Neuronal stem cell (in vitro differentiated cells): Measurements from ENCODE around the gene PNPLA7.

Experiments used
- DNase-seq: peaks from one replicate; pipeline ENCODE4 v3.0.0-alpha.2; 2013; ENCODE audit warnings: low spot score
- H2AFZ ChIP-seq: one replicate; pipeline ENCODE4 v1.6.1; 2013; ENCODE audit warnings: mild to moderate bottlenecking, low read length, inconsistent platforms
- H2AK5ac ChIP-seq: 2 replicates; pipeline ENCODE4 v1.6.1; 2013; ENCODE audit warnings: low read depth, mild to moderate bottlenecking, inconsistent platforms, low read length, moderate library complexity, mixed read lengths
- H2BK120ac ChIP-seq: 2 replicates; pipeline ENCODE4 v1.6.1; 2013; ENCODE audit warnings: low read depth, mild to moderate bottlenecking, inconsistent platforms, low read length, moderate library complexity, mixed read lengths
- H2BK12ac ChIP-seq: one replicate; pipeline ENCODE4 v1.6.1; 2013; ENCODE audit warnings: low read length, inconsistent platforms
- H2BK15ac ChIP-seq: 2 replicates; pipeline ENCODE4 v1.6.1; 2013; ENCODE audit warnings: mild to moderate bottlenecking, low read length, inconsistent platforms, mixed read lengths
- H2BK5ac ChIP-seq: one replicate; pipeline ENCODE4 v1.6.1; 2013; ENCODE audit warnings: inconsistent platforms, mild to moderate bottlenecking, low read length, moderate library complexity
- H3K14ac ChIP-seq: one replicate; pipeline ENCODE4 v1.6.1; 2013; ENCODE audit warnings: low read length, inconsistent platforms
- H3K18ac ChIP-seq: 2 replicates; pipeline ENCODE4 v1.6.1; 2013; ENCODE audit warnings: low read length, inconsistent platforms
- H3K23ac ChIP-seq: 2 replicates; pipeline ENCODE4 v1.6.1; 2013; ENCODE audit warnings: low read depth, mild to moderate bottlenecking, mixed read lengths, low read length, inconsistent platforms; ENCODE audit not compliant: poor library complexity
- H3K27ac ChIP-seq: replicated peaks from 3 replicates; pipeline ENCODE4 v1.5.1; 2013; ENCODE audit warnings: low read length, inconsistent platforms
- H3K27me3 ChIP-seq, 3 experiments: 2 replicates each; pipeline ENCODE4 v1.6.1; 2013; ENCODE audit warnings: low read length in 3 of 3, mild to moderate bottlenecking in 2 of 3, inconsistent platforms in 1 of 3, low read depth in 1 of 3, mixed read lengths in 1 of 3, moderate library complexity in 1 of 3; ENCODE audit not compliant: control insufficient read depth in 3 of 3, insufficient read depth in 3 of 3
- H3K36me3 ChIP-seq, 2 donors: replicated peaks in 1 of 2; 2 replicates each; pipeline ENCODE4 v1.6.1; 2013; ENCODE audit warnings: low read length in 2 of 2; ENCODE audit not compliant: control insufficient read depth in 2 of 2, insufficient read depth in 2 of 2
- H3K4ac ChIP-seq: 2 replicates; pipeline ENCODE4 v1.6.1; 2013; ENCODE audit warnings: inconsistent platforms, mild to moderate bottlenecking, low read length, moderate library complexity
- H3K4me1 ChIP-seq, 2 donors: 1 replicate in 1 of 2; 2 replicates in 1 of 2; pipeline ENCODE4 v1.6.1; 2013; ENCODE audit warnings: low read length in 2 of 2, low read depth in 1 of 2; ENCODE audit not compliant: control insufficient read depth in 2 of 2, insufficient read depth in 1 of 2
- H3K4me2 ChIP-seq: one replicate; pipeline ENCODE4 v1.6.1; 2013; ENCODE audit warnings: mild to moderate bottlenecking, low read length, inconsistent platforms; ENCODE audit not compliant: insufficient read depth, poor library complexity, severe bottlenecking
- H3K4me3 ChIP-seq, 2 donors: 2 replicates each; pipeline ENCODE4 v1.5.1; 2013; ENCODE audit warnings: low read length in 2 of 2, mild to moderate bottlenecking in 2 of 2, inconsistent platforms in 1 of 2, moderate library complexity in 1 of 2
- H3K79me1 ChIP-seq: one replicate; pipeline ENCODE4 v1.6.1; 2013; ENCODE audit warnings: low read depth, mild to moderate bottlenecking, inconsistent platforms, low read length, moderate library complexity
- H3K9ac ChIP-seq: one replicate; pipeline ENCODE4 v1.6.1; 2013; ENCODE audit warnings: mild to moderate bottlenecking, low read depth, low read length, inconsistent platforms; ENCODE audit not compliant: poor library complexity
- H3K9me3 ChIP-seq, 2 donors: replicated peaks in 1 of 2; 2 replicates each; pipeline versions ENCODE3 to v1.6.1; 2013; ENCODE audit warnings: low read length in 2 of 2, mild to moderate bottlenecking in 2 of 2, inconsistent platforms in 1 of 2, low read depth in 1 of 2, mixed read lengths in 1 of 2, moderate library complexity in 1 of 2; ENCODE audit not compliant: control insufficient read depth in 2 of 2, insufficient read depth in 1 of 2
- H4K8ac ChIP-seq: one replicate; pipeline ENCODE4 v1.6.1; 2013; ENCODE audit warnings: low read depth, mild to moderate bottlenecking, inconsistent platforms, low read length, moderate library complexity
- H4K91ac ChIP-seq: one replicate; pipeline ENCODE4 v1.6.1; 2013; ENCODE audit warnings: low read length, low read depth, mild to moderate bottlenecking, inconsistent platforms; ENCODE audit not compliant: poor library complexity
- WGBS, 2 donors: extraction: QIAGEN DNeasy Blood & Tissue Kit; methylation state at CpG; one replicate each; pipeline ENCODE4 v1.1.7; 2013; ENCODE audit warnings: missing lambda C conversion rate in 2 of 2, mixed read lengths in 1 of 2; ENCODE audit not compliant: insufficient read length in 2 of 2, insufficient replicate concordance in 1 of 2; ENCODE audit errors: extremely low coverage in 2 of 2; 5-methylcytosine and 5-hydroxymethylcytosine counted together

PNPLA7 gene

DNA sequence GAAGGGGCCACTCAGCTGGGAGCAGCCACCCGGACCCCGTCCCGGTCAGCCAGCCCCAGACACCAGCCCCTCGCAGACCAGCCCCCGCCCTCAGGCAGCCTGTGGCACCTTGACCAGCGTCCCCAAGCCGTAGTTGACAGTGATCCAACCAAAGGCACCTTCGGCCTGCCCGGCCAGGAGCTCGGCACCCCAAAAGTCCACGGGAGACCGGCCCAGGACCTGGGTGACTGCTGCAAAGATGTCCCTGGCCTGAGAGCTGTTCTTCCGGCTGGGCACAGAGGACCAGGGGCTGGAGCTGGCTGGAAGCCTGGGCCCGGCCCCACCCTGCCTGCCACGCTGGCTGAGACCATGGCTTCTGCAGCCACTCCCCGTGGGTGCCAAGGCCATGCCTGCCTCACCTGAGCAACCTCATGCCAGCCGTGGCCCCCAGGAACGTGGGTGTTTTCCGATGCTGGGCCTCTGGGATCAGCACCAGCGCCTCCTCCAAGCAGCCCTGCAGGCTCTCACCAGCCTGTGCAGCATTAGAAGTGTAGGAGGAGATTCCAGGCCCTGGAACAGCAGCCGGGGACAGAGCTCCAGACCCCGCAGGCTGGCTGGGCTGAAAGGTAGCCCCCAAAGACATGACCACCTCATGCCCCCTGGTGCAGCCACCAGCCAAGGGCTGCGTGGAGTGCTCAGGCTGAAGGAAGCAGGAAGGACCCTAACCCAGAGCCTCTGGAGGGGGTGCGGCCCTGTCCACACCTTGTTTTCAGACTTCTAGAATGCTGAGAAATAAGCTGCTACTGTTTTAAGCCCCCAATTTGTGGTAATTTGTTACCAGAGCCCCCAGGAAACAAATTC is 113.2 kb downstream of the PNPLA7 start:
- H3K18ac ChIP-seq, result peak overlapping the region; percentile 64
- peak overlapping the region; percentile 75 for H2BK15ac ChIP-seq
- H2BK5ac ChIP-seq, result peak overlapping the region; percentile 82
- no peak overlapping the region for H3K9ac ChIP-seq
- WGBS, 2 donors, result no CpG with 5 or more reads among the region's 24 CpGs
- DNase-seq, result no peak
- no peak overlapping the region for H2AFZ ChIP-seq
- H3K9me3 ChIP-seq, result no peaks in the 10 kb centered on the region
- H3K4me1 ChIP-seq, result peaks cover 2% of the 10 kb centered on the region in 2 donors
- H3K4me2 ChIP-seq, result no peak overlapping the region
- no peaks in the 10 kb centered on the region for H3K36me3 ChIP-seq
- H3K23ac ChIP-seq, result peak overlapping the region; percentile 89
- no peak overlapping the region for H3K4ac ChIP-seq
- H3K14ac ChIP-seq, result peak overlapping the region; percentile 17
- peak overlapping the region; percentile 58 for H2BK12ac ChIP-seq
- no peak overlapping the region for H3K4me3 ChIP-seq
- no peak overlapping the region for H4K91ac ChIP-seq
- peaks cover 2% of the 10 kb centered on the region for H3K79me1 ChIP-seq
- H2AK5ac ChIP-seq, result peak overlapping the region; percentile 32
- no peak overlapping the region for H4K8ac ChIP-seq
- no peak overlapping the region for H2BK120ac ChIP-seq
- no peak overlapping the region for H3K27ac ChIP-seq
- peaks cover 0 to 11% (median 2%) of the 10 kb centered on the region in 3 experiments for H3K27me3 ChIP-seq

DNA sequence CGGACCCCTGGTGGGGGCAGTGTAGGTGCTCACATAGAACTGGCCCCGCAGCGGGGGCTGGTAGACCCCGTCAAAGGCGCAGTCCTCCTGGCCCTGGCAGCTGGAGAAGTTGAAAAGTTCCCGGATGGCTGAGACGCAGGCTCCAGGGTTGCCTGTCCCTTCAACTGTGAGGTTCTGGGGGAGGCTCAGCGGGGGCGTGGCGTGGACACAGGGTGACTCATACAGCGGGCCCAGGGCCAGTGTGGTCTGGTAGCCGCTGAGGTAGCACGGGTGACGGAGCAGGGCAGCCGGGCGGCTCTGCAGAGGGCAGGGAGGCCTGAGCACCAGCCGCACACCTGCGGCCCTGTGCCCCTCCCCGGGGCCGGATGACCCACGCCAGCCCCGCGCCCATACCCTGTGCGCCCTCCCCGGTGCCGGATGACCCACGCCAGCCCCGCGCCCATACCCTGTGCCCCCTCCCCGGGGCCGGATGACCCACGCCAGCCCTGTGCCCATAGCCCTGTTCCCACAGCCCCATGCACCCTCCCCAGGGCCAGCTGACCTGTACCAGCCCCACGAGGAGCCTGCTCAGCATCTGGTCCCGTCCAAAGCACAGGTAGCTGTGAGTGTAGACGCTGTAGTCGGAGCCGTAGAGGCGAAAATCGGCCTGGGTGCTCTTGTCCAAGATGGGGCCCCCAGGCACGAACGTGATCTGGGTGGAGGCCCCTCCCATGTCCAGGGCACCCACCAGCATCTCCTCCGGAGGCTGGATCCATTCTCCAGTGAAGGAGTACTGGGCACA is 114.0 kb downstream of the PNPLA7 start:
- H2AFZ ChIP-seq, result peak overlapping the region; percentile 17
- H3K9ac ChIP-seq, result no peak overlapping the region
- H3K79me1 ChIP-seq, result peaks cover 2% of the 10 kb centered on the region
- H3K4me1 ChIP-seq, result no peaks in the 10 kb centered on the region
- no peak overlapping the region for H3K4me2 ChIP-seq
- no peak for DNase-seq
- no peak overlapping the region for H2BK12ac ChIP-seq
- H2BK120ac ChIP-seq, result no peak overlapping the region
- no peak overlapping the region for H4K8ac ChIP-seq
- peak overlapping the region; percentile 89 for H3K23ac ChIP-seq
- whole genome bisulfite sequencing, 2 donors, result no CpG with 5 or more reads among the region's 42 CpGs
- H2BK5ac ChIP-seq, result peak overlapping the region; percentile 82
- no peak overlapping the region for H3K4ac ChIP-seq
- H2AK5ac ChIP-seq, result peak overlapping the region; percentile 32
- H4K91ac ChIP-seq, result no peak overlapping the region
- H2BK15ac ChIP-seq, result no peak overlapping the region
- H3K9me3 ChIP-seq, result no peaks in the 10 kb centered on the region
- peak overlapping the region; percentile 64 for H3K18ac ChIP-seq
- H3K27ac ChIP-seq, result no peak overlapping the region
- H3K27me3 ChIP-seq, result peaks cover 0 to 9% (median 0%) of the 10 kb centered on the region in 3 experiments
- no peak overlapping the region for H3K4me3 ChIP-seq
- no peak overlapping the region for H3K14ac ChIP-seq
- H3K36me3 ChIP-seq, result no peaks in the 10 kb centered on the region

DNA sequence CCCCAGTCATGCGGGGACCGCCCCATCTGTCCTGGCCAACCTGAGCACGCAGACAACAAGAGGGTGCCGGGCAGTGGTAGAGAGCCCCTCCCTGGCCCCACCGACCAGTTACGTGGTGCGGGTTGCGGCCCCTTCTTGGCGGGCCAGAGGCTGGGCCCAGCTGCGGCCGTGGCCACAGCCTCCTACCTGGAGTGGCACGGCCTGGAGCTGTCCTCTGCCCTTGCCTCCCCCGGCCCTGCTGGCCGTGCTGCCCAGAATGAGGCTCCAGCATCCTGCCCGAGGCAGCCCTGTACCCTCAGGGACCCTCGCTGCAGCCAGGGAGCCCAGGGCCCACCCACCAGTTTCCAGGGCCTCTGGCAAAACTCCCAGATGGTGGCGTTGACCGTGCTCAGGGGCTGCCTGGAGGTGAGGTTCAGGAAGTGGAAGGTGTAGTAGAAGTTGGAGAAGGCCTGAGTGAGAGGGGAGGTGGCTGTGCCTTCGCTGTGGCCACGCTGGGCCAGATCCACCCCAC is 114.8 kb downstream of the PNPLA7 start:
- Histone ChIP-seq H3K14ac (peak overlapping the region; percentile 71), H2BK12ac (peak overlapping the region; percentile 22), H3K4me1 (no peaks in the 10 kb centered on the region), H4K91ac (peak overlapping the region; percentile 30), H3K9ac (peak overlapping the region; percentile 44), H2BK5ac (no peak overlapping the region), H3K4me2 (no peak overlapping the region), H2BK120ac (no peak overlapping the region), H3K23ac (peak overlapping the region; percentile 85), H4K8ac (no peak overlapping the region), H3K18ac (peak overlapping the region; percentile 48), H2AFZ (peak overlapping the region; percentile 17), H3K36me3 (no peaks in the 10 kb centered on the region), H3K4ac (no peak overlapping the region), H3K4me3 (no peak overlapping the region), H3K27ac (no peak overlapping the region), H2BK15ac (peak overlapping the region; percentile 89), H3K9me3 (no peaks in the 10 kb centered on the region), H3K79me1 (peaks cover 2% of the 10 kb centered on the region), H3K27me3 (peaks cover 0 to 9% (median 0%) of the 10 kb centered on the region in 3 experiments), H2AK5ac (peak overlapping the region; percentile 88)
- whole genome bisulfite sequencing, 2 donors, result no CpG with 5 or more reads among the region's 20 CpGs
- no peak for DNase-seq
